ENCODE data around the gene KCNAB2. TPM values are rescaled to one million over a fixed set of nuclear protein-coding genes. Genes with fewer than 3 reads are reported as not detected.

Gene KCNAB2
- total RNA-seq, 1 donor from 2014 or later = 2.2 TPM

- Histone ChIP-seq H2AFZ (replicated peaks) (no peak overlapping the region), H3K27me3 (no peaks in the 10 kb centered on the region), H3K4me3 (no peak overlapping the region), H3K27ac (no peak overlapping the region), H3K4me1 (peaks cover 5% of the 10 kb centered on the region), H3K79me2 (ENCODE audit: low read depth) (no peaks in the 10 kb centered on the region), H4K20me1 (ENCODE audit: low read depth) (peaks cover 5% of the 10 kb centered on the region), H3K9me3 (ENCODE audit: low read depth) (no peaks in the 10 kb centered on the region), H3K4me2 (no peak overlapping the region), H3K36me3 (no peaks in the 10 kb centered on the region), H3K9ac (no peak overlapping the region), H3F3A (ENCODE audit: low read depth) (no peaks in the 10 kb centered on the region)
- TF ChIP-seq EZH2 (IDR thresholded peaks at IDR 0.05) = no peak
- TF ChIP-seq, protein P1, sequence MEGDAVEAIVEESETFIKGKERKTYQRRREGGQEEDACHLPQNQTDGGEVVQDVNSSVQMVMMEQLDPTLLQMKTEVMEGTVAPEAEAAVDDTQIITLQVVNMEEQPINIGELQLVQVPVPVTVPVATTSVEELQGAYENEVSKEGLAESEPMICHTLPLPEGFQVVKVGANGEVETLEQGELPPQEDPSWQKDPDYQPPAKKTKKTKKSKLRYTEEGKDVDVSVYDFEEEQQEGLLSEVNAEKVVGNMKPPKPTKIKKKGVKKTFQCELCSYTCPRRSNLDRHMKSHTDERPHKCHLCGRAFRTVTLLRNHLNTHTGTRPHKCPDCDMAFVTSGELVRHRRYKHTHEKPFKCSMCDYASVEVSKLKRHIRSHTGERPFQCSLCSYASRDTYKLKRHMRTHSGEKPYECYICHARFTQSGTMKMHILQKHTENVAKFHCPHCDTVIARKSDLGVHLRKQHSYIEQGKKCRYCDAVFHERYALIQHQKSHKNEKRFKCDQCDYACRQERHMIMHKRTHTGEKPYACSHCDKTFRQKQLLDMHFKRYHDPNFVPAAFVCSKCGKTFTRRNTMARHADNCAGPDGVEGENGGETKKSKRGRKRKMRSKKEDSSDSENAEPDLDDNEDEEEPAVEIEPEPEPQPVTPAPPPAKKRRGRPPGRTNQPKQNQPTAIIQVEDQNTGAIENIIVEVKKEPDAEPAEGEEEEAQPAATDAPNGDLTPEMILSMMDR (IDR thresholded peaks at IDR 0.05) = no peak
- TF ChIP-seq EZH2phosphoT487 (IDR thresholded peaks at IDR 0.05) = no peak
- no peak overlapping the region for H3K4me3 Mint-ChIP-seq
- H3K9me3 Mint-ChIP-seq = no peaks in the 10 kb centered on the region
- H3K36me3 Mint-ChIP-seq = no peaks in the 10 kb centered on the region
- H3K27me3 Mint-ChIP-seq (ENCODE audit: insufficient read depth, low read depth) = peaks cover 6% of the 10 kb centered on the region
- no peak for DNase-seq (ENCODE audit: low spot score)
- H3K4me1 Mint-ChIP-seq = peaks cover 16% of the 10 kb centered on the region
- H3K27ac Mint-ChIP-seq = no peak overlapping the region
Measured at GRCh38 chr1:6043561-6043960, 2.1 kb upstream of the KCNAB2 start.

GRCh38 chr1:6044481-6045109, 1.1 kb upstream of the KCNAB2 start:
- Histone ChIP-seq H3F3A (ENCODE audit: low read depth) (no peaks in the 10 kb centered on the region), H3K4me2 (no peak overlapping the region), H3K9me3 (ENCODE audit: low read depth) (no peaks in the 10 kb centered on the region), H3K27me3 (no peaks in the 10 kb centered on the region), H3K9ac (no peak overlapping the region), H3K4me3 (no peak overlapping the region), H3K27ac (no peak overlapping the region), H4K20me1 (ENCODE audit: low read depth) (peaks cover 11% of the 10 kb centered on the region), H3K4me1 (peaks cover 5% of the 10 kb centered on the region), H3K36me3 (no peaks in the 10 kb centered on the region), H3K79me2 (ENCODE audit: low read depth) (no peaks in the 10 kb centered on the region), H2AFZ (replicated peaks) (no peak overlapping the region)
- Mint-ChIP-seq H3K4me1 (peaks cover 18% of the 10 kb centered on the region), H3K27me3 (ENCODE audit: insufficient read depth, low read depth) (peaks cover 6% of the 10 kb centered on the region), H3K27ac (no peak overlapping the region), H3K9me3 (no peaks in the 10 kb centered on the region), H3K4me3 (no peak overlapping the region), H3K36me3 (no peaks in the 10 kb centered on the region)
- DNase-seq (ENCODE audit: low spot score) = no peak
- TF ChIP-seq, protein P1 (IDR thresholded peaks at IDR 0.05) = no peak
- TF ChIP-seq EZH2 (IDR thresholded peaks at IDR 0.05) = no peak

DNA sequence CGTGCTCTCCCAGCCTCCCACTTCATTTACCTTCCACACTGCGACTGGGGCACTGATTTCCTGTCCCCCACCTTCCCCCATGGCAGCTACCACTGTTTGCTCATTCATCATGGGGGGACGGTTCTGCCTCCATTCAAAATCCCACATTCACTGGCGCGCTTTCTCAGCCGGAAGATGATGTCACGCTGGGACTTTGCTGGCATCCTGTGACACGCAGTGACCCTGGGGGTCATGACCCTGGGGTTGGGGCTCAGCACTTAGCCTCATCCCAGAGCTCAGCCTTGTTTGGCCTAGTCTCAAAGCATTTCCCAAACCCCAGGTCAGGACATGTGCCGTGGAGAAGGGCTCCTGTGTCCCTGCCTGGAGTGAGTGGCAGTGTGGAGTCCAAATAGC, 582 bp upstream of the KCNAB2 start:
- Histone ChIP-seq H4K20me1 (ENCODE audit: low read depth) (peaks cover 13% of the 10 kb centered on the region), H3K4me3 (no peak overlapping the region), H3K36me3 (no peaks in the 10 kb centered on the region), H3K27me3 (no peaks in the 10 kb centered on the region), H3K4me1 (peaks cover 5% of the 10 kb centered on the region), H3K79me2 (ENCODE audit: low read depth) (no peaks in the 10 kb centered on the region), H3K4me2 (no peak overlapping the region), H3K9me3 (ENCODE audit: low read depth) (no peaks in the 10 kb centered on the region), H3K9ac (no peak overlapping the region), H3K27ac (no peak overlapping the region), H3F3A (ENCODE audit: low read depth) (no peaks in the 10 kb centered on the region), H2AFZ (replicated peaks) (no peak overlapping the region)
- Mint-ChIP-seq H3K4me1 (peaks cover 18% of the 10 kb centered on the region), H3K4me3 (no peak overlapping the region), H3K27me3 (ENCODE audit: insufficient read depth, low read depth) (peaks cover 6% of the 10 kb centered on the region), H3K27ac (no peak overlapping the region), H3K9me3 (no peaks in the 10 kb centered on the region), H3K36me3 (no peaks in the 10 kb centered on the region)
- TF ChIP-seq, protein P1 (IDR thresholded peaks at IDR 0.05) = no peak
- no peak for TF ChIP-seq EZH2phosphoT487 (IDR thresholded peaks at IDR 0.05)
- TF ChIP-seq EZH2 (IDR thresholded peaks at IDR 0.05) = no peak
- peak; percentile 37 for DNase-seq (ENCODE audit: low spot score)
